Occipital lobe (tissue), 2 donors: ENCODE results near the gene CLDN34. TPM values are rescaled to one million over a fixed set of nuclear protein-coding genes. Genes with fewer than 3 reads are reported as not detected.
A peak's percentile ranks its signal among the peaks of the same experiment; 100 is the strongest.

Experiments used
- DNase-seq: peaks from one replicate; lab custom pipeline; 2025; lab: John Stamatoyannopoulos, UW
- total RNA-seq: library from RNA; depleted of rRNA; stranded (reverse); fragments of >200 nt; gene quantifications from one replicate; pipeline ENCODE4 v1.2.3, GENCODE V29; 2014

CLDN34 gene
- total RNA-seq, 1 donor from 2014 or later: 0.62 TPM

DNA sequence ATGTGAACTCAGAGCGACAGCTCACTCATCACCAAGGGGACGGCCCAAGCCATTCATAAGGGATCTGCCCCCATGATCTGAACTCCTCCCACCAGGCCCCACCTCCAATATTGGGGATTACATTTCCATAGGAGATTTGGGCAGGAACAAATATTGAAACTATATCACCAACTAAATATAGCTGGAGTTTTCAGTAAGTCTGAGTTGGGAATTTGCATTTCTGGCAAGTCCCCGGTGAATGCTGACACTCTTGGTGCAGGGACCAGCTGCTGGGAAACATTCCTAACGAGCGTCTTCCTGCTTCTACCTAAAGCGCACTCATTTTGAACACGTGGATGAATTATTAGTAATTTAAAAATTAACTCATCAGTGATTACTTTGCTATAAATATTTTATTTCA, 13.2 kb downstream of the CLDN34 start:
- DNase-seq: no peak

DNA sequence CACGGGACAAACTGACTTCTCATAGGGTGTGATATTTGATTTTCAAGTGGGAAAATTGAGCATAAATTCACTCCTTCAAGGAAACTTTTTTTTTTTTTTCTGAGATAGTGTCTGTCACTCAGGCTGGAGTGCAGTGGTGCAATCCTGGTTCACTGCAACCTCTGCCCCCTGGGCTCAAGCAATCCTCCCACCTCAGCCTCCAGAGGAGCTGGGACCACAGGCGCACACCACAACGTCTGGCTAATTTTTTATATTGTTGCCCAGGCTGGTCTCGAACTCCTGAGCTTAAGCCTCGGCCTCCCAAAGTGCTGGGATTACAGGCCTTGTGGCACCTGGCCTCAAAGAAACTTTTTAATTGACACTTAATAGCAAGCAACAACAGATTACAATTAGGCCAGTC, 13.8 kb downstream of the CLDN34 start:
- no peak for DNase-seq

DNA sequence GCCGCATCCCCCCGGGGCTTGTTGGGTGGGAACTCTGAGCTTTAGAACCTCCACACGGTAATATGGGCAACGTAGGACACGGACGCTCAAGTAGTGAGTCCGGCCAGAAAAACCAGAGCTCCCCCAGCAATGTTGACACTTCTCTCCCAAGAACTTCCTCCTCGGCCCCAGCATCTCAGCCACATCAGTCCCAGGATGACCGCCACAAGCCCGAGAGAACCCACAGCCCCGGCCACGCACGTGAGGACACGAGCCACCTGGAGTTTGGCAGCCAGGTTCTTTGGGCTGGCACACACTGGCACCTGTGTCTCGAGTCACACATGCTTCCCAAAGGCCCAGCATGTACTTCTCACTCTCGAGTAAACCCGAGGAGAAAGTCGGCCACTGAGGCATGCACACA, 16.3 kb downstream of the CLDN34 start:
- DNase-seq: no peak

DNA sequence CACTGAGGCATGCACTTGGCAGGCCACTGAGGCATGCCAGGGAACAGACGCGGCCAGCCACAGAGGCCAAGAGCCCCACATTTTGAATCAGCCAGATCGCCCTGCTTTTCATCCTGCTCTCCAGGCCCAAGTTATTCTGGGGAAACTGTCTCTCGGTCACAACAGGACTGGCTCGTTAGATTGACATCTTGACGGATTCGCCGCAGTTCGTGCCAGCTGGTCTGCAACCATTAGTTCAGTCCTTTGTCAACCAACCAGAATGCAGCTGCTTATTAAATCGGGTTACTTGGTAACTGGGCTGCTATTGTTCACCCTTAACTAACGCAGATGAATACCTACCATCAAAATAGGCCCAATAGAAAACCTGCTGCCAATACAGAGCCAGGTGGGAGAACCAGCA, 16.7 kb downstream of the CLDN34 start:
- DNase-seq: no peak

DNA sequence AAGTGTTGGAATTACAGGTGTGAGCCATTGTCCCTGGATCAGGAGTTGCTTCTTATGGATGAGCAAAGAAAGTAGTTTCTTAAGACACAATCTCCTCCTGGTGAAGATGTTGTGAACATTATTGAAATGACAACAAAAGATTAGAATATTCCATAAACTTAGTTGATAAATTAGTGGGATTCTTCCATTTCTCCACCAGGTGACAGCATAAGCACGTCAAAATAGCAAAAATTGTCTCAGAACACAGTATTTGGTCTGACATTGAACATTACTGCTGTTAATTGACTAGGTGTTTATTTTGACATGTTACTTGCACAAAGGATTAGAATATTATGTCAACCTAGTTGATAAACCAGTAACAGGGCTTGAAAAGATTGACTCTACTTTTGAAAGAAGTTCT, 21.6 kb downstream of the CLDN34 start:
- DNase-seq: no peak

DNA sequence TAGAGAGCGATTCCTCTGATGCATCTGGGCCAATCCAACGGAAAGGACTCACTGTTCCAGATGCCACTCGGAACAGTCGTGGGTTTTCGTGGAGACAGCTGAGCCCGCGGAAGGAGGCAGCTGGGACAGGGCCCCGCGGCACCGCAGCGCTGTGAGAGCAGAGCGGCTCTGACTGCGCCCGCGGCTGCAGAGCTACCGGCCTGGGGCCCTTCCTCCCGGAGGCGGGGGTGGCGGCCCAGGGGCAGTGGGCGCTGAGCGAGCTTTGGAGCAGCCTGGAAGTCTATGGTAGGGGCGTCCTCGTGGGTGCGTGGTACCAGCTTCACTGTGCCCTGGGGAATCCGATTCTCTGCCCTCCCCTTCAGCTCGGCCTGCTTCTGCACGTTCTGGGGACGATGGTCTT, 24.9 kb downstream of the CLDN34 start:
- DNase-seq: no peak

DNA sequence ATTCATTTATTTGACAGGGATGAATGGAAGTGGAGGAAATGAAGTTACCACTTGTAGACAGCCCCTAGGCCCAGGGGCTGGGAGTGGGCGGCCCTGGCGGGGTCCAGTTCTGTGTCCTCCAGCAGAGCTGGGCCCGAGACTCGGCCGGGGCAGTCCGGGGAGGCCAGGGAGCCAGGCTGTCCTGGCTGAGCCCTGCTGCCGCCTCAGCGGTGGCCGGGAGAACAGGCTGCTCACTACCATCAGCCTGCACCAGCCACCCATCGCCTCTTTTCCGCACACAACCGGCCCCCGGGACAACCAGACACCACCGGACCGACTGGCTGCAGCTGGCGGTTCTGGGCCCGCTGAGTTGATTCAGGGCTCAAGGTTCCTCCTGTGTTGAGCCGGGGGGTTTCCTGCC, 25.6 kb downstream of the CLDN34 start:
- DNase-seq: no peak

DNA sequence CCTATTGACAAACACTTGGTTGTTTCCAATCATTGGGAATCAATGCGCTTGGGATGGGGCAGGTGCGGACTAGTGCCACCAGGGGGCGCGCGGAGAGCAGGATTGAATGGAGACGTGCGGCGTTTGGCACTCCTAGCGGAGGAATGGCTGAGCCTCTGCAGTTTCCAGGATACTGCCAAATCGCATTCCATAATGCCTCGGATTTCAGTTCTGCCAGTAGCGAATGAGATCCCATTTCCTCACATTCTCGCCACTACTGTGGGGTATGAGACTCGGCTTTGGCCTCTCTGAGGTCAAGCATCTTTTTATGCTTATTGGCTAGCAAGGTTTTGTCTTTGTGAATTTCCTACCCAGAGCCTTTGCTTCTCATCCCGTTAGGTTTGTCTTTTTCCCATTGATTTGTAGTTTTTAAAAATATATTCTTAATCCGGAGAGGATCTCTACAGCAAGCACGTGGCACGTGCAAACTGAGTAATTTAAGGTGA, 28.7 kb downstream of the CLDN34 start:
- peak; percentile 54 for DNase-seq

DNA sequence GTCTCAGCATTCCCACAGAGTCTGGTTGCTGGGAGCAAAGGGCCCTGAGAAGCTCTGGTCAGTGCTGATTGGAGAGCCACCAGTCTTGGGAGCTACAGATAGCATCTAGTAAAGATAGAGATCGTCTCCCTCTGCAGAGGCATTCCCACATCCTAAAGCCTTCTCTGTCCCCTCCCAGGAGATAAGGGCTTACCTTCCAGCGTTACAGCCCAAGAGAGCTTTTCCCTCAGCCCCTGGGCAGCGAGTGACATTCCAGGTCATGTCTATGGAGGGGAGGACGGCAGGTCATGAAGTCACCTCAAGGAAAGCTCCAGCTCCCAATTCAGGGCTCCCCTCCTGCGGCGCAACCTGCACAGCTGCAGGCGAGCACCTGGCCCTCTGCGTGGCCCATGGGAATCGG, 29.9 kb downstream of the CLDN34 start:
- no peak for DNase-seq

DNA sequence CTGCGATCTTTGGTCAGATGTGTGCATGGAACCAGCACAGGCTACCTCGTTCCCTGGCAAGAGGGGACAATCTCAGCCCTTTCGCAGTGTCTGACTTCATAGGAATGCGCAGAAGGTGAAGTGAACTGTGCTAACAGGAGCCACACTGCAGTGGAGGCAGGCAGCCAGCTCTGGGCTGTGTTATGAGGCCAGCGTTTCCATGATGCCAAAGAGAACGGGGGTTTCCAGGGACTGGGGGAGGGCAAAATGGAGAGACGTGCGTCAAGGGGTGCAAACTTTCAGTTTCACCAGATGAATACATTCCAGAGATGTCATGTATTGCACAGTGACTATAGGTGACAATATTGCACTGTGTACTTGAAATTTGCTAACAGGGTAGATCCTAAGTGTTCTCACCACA, 30.4 kb downstream of the CLDN34 start:
- DNase-seq: no peak

DNA sequence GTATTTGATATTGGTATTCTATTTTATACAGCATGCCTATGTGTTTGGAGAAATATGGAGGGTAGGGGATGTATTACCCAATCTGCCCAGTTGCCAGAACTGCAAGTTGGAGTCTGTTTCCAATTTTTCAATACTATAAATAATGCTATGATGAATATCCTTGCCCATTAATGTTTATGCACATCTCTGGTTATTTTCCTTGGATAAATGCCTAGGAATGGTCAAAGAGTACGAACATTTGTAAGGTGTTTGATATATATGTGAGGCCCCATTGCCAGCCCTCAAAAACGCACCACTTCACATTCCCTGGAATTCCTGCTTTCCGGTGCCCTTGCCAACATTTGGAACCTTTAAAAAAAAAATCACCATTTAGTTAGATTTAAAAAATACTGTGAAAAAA, 34.3 kb downstream of the CLDN34 start:
- no peak for DNase-seq

DNA sequence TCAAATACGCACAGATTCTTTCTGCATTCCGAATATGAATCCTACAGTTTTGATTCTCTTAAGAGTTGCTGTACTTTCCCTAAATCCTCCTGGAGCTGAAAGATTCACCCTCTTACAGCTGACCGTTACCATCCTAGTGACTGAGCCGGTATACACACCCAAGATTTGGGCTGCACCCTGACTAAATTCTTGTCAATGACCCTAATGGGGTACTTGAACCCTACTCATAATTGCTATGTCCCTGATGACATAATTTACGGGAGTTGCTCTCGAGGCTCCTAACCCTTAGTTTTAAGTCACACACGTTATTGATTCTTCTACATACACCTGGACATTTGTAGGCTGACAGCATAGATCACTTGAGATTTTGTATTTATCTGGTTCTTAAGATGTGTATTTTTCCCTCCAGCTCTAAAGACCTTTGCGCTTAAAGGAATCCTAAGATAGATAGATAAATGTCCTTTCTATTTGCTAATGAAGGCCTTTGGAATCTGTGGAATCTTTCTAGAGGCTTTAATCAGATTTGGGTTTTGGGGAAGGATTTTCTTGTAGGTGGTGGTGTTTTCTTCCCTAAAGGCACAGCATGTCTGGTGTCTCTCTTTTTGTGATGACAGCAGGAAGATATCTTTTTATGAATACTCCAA, 37.8 kb downstream of the CLDN34 start:
- no peak for DNase-seq

DNA sequence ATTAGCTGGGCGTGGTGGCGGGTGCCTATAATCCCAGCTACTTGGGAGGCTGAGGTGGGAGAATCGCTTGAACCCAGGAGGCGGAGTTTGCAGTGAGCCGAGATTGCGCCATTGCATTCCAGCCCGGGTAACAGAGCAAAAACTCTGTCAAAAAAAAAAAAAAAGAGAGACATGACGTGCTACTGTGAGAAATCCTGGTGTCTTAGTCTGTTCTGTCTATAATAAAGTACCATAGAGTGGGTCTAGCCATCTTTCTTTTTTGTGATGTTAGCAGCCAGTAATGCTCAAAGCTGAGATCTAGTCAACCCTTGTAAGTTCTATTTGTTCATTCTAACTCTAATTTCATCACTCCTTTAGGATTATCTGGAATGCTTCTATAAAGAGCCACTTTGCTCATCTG, 38.9 kb downstream of the CLDN34 start:
- DNase-seq: no peak

DNA sequence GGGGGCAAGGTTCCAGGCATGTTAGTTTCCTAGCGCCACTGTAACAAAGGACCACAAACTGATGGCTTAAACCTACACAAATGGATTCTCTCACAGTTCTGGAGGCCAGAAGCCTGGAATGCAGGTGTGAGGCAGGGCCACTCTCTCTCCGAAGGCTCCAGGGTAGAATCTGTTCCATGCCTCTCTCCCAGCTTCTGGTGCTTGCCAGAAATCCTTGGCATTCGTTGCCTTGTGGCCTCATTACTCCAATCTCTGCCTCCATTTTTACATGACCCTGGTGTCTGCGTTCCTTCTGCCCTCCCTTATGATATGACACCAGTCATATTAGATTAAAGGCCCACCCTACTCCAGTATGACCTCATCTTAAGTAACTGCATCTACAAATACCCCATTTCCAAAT, 39.6 kb downstream of the CLDN34 start:
- no peak for DNase-seq

DNA sequence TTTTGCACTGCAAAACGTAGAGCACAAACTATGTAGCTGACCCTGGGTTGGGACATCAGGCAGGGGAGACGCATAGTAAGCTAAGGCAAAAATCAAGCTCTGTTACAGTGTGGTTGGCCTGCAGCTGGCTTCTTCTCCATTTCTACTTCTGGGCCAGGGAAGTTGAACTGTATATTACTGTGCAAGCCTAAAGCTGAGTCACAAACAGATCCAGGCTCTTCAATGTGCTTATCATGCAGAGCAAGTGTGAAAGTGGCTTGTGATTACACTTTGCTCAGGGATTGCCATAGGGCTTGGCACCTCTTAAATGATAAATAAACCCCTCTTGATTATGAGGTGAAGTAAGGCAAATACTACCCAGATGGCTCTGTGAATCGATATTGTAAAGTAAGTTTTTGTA, 40.5 kb downstream of the CLDN34 start:
- DNase-seq: no peak

DNA sequence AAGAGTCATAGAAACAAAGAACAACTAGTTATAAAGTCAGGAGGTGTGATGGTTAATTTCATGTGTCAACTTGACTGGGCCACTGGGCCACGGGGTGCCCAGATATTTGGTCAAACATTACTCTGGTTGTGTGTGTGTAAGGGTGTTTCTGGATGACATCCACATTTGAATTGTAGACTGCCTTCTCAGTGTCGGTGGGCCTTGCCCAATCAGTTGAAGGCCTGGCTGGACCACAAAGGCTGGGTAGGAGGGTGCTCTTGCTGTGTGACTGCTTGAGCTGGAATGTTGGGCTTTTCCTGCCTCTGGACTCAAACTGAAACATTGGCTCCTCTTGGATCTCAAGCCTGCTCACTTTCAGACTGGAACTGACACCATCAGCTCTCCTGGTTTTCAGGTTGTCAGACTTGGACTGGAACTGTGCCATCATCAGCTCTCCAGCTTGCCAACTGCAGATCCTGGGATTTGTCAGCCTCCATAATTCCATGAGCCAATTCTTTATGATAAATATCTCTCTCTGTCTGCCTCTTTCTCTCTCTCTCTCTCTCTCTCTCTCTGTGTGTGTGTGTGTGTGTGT, 41.4 kb downstream of the CLDN34 start:
- DNase-seq: no peak

DNA sequence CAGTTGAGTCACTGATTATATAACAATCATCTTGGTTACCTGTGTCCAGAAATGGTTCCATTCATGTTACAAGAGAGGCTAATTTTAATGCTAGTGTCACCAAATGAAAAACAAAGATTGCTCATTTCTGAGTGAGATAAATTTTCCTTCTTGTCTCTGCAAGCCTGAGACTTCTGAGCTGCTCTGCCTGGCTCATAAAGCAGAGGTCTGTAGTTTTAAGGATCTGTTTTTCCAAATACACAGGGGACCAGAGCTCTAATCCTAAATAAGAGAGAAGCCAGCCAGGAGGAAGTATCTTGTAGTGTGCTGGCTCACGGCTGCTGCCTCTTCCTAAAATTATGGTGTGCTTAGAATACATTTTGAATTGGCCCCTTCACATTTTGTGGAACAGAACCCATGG, 42.6 kb downstream of the CLDN34 start:
- DNase-seq: no peak

DNA sequence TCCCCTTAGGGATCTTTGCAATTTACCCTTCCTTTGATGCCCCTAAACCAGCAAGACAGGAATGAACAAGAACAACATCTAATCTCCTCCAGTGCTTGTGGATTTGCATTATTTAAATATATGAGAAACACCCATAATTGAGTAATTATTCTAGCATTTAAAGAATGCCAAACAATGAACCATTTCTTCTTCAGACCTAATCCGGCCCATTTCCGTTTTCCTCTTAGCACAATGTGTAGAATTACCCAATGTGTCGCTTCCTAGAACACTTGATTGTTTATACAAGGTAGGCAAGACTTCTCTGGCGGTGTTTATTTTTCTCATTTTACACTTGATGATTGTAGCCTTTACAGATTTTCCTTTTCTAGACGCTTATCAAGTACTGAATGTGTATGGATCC, 43.5 kb downstream of the CLDN34 start:
- DNase-seq: no peak

DNA sequence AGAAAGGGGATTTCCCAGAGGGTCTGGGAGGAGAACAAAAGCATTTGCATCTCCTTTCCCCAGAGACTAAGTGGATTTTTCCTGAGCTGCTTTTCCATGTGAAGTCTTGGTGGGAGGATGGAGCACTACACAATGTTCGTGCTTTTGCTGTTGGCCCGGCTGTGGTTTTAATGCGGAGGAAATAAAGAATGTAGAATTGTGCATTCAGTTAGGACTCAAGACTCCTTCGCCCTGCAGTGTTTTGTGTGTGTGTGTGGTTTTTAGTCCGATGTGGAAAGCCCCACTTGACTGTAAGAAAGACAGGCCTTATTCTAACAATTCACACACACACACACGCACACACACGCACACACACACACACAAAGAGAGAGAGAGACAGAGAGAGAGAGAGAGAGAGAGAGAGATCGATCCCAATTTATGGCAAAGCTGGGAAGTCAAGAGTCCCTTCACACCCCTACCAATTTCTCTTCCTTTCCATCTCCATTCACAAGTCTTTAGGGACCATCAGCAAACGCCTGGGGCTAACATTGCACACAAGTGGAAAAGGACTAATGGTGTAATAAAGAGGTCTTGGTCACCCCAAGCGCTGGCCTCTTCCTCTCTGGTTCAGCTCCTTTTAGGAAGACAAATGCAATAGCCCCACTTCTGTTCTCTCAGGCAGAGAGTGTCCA, 44.2 kb downstream of the CLDN34 start:
- no peak for DNase-seq

DNA sequence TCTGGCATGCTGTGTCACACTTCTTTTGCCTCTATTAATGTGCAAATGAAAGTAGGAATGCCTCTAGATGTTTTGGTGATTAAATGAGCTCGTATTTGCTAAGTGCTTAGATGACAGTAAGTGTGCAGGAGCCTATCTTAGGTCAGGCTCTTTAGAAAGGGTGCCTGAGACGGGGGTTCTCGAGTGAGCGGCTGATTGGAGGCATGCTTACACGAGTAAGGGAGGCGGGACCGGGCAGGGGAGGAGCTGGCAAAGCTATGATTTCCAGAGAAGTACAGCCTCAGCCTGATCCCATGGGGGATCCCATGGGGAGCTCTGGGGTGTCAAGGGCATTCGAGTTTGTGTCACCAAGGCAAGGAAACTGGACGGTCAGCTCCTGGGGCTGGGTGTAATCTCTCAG, 44.8 kb downstream of the CLDN34 start:
- no peak for DNase-seq

DNA sequence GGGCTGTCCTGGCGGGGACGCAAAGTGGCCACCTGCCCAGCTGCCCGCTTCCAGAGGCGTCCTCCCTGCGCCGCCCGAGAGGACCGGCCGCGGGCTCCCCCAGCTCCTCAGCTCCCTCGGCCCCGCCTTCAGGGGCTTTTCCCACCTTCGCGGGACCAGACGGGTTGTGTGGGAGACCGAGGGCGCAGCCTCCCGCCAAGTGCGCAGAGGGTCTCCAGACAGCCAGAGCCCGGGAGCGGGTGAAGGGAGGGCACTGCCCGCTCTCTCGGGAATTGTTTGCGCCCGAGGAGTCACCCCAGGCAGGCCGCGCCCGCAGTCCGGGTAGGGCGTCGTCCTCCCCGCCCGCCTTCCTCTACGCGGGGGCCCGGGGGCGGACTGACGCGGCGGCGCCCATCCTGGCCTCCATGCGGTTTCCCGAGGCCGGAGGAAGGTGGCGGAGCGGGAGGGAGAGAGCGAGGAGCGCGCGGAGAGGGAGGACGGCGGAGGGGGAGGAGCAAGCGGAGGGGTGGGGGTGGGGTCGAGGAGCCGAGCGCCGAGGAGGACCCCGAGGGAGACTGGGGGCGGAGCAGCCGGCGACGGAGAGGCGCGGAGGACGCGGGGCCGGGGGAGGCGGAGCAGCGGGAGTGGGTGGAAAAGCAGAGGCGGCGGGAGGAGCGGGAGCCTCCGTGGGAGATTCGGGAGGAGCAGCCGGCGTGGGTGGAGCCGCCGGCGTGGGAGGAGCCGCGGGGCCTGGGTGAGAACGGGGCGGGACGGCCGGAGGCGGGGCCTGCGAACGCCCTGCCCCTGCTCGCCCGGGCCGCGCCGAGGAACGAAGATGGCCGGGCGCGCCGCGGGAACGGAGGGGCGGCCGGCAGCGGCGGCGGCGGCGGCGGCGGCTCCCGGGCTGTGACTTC, 47.5 kb downstream of the CLDN34 start:
- DNase-seq: peak; percentile 65

DNA sequence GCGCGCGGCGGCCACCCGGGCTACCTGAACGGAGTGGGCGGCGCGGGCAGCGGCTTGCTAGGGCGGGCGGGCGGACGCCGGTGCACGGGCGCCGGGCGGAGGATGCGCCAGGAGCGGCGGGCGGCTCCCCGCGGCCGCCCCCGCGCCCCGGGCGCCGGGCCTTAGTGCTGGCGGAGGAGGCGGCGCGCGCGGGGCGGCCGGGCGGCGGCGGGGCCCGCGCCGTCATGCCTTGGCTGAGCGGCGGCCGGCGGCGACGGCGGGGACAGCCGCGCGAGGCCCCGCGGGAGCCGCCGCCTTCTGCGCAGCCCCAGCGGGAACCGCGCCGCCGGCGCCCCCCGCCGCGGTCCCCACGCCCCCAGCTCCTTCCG, 48.2 kb downstream of the CLDN34 start:
- no peak for DNase-seq
